ENCODE measurements around the gene LSM14B. TPM values are rescaled to one million over a fixed set of nuclear protein-coding genes. Genes with fewer than 3 reads are reported as not detected.
"Not testable (repeated sequence)": the region's sequence is repeated elsewhere in the genome, so short reads cannot be mapped to it uniquely, and the experiment has no call there.

Gene LSM14B
- total RNA-seq, result 84.8 and 93.7 TPM in 2 replicates
- polyA plus RNA-seq (2012), result 41.6 TPM

DNA sequence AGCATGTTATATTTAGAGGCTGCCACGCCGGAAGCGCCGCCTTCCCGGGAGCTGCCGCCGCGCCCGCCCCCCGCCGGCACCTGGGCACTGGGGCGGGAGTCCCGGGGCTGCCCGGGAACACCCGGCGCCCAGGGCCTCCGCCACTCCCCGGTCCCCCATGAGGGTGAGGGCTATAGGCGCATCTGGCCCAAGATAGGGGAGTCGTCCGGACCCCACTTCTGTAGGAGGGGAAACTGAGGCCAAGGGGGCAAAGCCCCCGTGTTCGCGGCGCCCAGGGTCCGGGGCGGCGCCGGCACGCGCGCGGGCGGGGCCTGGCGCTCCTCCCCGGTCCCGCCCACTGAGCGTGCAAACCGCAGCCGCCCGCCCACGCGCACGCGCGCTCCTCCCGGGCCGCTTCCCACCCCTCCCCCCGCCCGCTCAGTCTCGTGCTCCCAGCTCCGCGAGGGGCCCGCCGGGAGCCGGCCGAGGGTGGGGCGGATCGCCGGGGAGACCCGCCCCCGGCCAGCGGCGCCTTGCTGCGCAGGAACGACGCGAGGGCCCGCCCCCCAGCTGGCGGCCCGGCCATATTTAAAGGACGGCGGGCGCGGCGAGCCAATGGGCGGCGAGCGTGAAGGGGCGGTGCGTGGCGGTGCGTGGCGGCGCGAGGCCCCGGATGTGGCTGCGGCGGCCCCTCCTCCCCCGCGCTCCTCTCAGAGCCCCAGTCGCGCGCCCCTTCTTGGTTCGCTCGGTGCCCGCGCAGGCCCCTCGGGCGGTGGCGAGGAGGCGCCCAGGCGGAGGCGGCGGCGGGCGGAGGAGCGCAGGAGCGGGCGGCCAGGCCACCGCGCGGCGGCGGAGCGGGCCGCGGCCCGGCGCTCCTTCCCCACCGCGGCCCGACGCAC is at the start of gene LSM14B:
TSS of gene LSM14B (plus strand) at position 700 of the 878 bp plus-strand sequence. CDS start 192 bp downstream, outside the sequence.
- DNase-seq (ENCODE audit: low read depth), result peak; percentile 97

DNA sequence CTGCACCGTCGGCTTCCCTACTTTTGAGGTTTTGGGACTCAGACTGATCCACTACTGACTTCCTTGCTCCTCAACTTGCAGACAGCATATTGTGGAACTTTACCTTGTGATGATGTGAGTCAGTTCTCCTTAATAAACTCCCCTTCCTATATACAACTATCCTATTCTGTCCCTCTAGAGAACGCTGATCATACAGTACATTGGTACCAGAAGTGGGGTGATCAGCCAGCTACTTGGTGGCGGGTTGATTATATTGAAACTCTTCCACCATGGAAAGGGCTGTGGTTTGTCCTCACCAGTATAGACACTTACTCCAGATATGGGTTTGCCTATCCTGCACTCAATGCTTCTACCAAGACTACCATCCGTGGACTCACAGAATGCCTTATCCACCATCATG is 49.0 kb upstream of the LSM14B start:
- DNase-seq (ENCODE audit: low read depth), result no peak

DNA sequence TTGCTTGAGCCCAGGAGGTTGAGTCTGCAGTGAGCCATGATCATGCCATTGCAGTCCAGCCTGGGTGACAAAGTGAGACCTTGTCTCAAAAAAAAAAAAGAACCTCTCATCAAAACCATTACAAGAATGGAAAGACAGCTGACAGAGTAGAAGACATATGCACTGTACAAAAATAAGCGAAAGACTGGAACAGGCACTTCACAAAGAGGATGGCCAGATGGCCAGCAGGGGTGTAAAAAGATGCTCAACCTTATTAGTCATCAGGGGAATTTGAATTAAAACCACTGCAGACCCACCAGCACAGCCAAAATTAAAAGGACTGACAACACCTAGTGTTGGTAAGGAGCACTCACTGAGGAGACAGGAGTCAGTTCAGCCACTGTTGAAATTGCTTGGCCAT is 43.1 kb upstream of the LSM14B start:
- DNase-seq (ENCODE audit: low read depth), result no peak

DNA sequence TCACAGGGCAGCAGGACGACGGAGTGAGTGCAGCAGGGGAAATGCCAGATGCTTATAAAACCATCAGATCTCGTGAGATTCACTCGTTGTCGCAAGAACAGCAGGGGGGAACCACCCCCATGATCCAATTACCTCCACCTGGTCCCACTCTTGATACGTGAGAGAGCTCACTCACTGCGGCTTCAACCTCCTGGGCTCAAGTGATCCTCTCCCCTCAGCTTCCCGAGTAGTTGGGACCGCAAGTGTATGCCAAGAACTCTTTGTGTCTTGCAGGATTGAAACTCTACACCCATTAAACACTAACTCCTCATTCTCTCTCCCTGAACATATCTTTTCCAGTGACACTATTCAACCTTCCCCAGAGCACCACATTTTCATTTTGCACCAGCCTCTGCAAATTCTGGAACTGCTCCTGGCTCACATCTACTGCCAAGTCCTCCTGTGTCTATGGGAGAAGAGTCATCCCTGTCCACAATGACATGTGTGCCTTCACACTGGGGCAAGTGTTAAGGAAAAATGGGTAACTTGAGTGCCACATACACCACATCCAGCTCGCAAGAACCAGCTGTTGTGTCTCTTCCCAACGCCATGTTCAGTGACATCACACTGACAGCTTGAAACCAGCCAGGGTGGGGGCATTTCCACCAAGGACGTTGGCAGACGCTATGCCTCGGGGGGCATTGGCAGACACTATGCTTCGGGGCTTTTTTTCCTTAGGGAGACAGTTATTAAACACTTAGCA is 41.9 kb upstream of the LSM14B start:
- DNase-seq (ENCODE audit: low read depth), result peak; percentile 84

DNA sequence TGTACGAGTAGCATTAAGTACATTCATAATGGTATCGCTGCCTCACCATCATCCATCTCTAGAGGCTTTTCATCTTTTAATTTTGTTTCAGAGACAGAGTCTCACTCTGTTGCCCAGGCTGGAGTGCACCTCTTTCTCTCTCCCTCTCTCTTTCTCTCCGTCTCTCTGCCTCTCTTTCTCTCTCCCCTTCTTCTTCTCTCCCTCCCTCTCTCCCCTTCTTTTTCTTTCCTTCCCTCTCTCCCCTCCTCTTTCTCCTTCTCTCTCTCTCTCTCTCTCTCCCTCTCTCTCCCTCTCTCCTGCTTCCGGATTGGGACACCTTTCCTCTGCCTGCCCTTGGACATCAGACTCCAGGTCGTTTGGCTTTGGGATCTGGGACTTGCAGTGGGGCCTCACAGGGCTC is 39.0 kb upstream of the LSM14B start:
- DNase-seq (ENCODE audit: low read depth), result no peak

DNA sequence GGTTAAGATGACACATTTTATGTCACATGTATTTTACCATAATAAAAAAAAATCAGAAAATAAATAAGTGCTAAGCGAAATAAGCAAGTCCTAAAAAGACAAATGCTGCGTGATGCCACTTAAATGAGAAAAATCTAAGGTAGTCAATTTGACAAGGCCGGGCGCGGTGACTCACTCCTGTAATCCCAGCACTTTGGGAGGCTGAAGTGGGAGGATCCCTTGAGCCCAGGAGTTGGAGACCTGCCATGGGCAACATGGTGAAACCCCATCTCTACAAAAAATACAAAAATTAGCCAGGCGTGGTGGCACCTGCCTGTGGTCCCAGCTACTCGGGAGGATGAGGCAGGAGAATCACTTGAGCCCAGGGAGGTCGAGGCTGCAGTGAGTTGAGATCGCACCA is 38.1 kb upstream of the LSM14B start:
- DNase-seq (ENCODE audit: low read depth), result not testable (repeated sequence)

DNA sequence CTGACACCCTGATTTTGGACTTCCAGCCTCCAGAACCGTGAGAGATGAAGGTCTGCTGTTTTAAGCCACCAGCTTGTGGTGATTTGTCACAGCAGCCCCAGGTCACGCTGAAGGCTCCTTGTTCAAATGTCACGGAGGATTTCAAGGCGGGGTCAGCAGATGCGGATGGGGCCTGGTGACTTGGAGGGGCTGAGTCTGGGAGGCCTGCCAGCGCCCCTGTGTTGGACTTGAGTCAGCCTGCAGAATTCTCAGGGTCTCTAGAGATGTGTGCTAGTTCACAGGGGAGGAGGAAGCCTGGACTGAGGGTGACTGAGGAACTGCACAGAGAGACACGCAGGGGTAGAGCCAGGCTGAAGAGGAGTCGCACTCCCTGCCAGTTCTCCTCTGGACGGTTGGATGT is 37.1 kb upstream of the LSM14B start:
- no peak for DNase-seq (ENCODE audit: low read depth)

DNA sequence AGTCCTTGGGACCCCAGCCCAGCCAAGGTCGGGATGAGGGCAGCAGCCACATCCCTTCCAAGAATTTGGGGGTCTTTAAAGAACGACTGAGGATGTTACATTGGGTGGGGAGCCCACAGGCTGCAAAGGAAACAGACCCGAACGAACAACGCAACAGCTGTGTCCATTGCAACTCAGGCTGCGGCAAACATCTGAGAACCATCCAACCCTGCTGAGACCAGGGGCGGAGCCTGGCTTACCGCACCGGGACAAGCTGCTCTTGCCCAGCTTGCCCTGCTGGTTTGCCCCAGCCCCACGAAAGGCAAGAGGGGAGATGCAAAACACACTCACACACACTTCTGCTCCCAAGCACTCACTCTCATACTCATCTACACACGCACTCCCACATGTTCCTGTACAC is 35.0 kb upstream of the LSM14B start:
- peak; percentile 63 for DNase-seq (ENCODE audit: low read depth)

DNA sequence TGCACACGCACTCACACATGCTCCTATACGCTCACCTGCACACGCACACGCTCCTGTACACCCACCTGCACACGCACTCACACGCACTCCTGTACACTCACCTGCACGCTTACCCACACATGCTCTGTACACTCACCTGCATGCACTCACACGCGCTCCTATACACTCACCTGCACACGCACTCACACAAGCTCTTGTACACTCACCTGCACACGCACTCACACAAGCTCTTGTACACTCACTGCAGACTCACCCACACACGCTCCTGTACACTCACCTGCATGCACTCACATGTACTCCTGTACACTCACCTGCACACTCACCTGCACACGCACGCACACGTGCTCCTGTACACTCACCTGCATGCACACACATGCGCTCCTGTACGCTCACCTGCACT is 34.6 kb upstream of the LSM14B start:
- DNase-seq (ENCODE audit: low read depth), result no peak

DNA sequence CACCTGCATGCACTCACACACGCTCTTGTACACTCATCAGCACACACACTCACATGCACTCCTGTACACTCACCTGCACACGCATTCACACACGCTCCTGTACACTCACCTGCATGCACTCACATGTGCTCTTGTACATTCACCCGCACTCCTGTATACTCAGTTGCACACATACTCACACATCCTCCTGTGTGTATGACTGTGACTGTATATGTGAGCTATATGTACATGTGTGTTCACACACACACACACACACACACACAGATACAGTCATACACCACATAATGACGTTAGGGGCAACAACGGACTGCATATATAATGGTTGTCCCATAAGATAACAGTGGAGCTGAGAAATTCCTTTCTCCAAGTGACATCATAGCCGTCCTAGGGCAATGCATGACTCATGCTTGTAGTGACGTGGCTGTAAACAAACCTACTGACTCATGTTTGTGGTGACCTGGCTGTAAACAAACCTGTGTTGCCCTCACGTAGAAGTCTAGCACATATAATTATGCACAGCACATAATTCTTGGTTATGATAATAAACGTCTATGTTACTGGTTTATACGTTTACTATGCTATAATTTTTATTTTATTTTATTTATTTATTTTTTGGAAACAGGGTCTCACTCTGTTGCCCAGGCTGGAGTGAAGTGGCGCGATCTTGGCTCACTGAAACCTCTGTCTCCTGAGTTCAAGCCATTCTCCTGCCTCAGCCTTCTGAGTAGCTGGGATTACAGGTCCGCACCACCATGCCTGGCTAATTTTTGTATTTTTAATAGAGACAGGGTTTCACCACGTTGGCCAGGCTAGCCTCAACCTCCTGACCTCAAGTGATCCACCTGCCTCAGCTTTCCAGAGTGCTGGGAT is 33.8 kb upstream of the LSM14B start:
- DNase-seq (ENCODE audit: low read depth), result peak; percentile 67

DNA sequence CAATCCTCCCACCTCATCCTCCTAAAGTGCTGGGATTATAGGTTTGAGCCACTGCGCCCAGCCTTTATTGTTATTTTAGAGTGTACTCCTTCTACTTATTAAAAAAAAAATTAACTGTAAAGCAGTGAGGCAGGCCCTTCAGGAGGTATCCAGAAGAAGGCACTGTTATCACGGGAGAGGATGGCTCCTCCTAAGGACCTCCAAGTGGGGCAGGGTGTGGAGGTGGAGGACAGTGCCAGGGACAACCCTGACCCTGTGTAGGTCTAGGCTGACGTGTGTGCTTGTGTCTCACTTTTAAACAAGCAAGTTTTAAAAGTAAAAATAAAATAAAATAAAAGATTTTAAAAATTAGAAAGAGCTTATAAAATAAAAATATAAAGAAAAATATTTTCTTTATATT is 32.9 kb upstream of the LSM14B start:
- DNase-seq (ENCODE audit: low read depth), result no peak

DNA sequence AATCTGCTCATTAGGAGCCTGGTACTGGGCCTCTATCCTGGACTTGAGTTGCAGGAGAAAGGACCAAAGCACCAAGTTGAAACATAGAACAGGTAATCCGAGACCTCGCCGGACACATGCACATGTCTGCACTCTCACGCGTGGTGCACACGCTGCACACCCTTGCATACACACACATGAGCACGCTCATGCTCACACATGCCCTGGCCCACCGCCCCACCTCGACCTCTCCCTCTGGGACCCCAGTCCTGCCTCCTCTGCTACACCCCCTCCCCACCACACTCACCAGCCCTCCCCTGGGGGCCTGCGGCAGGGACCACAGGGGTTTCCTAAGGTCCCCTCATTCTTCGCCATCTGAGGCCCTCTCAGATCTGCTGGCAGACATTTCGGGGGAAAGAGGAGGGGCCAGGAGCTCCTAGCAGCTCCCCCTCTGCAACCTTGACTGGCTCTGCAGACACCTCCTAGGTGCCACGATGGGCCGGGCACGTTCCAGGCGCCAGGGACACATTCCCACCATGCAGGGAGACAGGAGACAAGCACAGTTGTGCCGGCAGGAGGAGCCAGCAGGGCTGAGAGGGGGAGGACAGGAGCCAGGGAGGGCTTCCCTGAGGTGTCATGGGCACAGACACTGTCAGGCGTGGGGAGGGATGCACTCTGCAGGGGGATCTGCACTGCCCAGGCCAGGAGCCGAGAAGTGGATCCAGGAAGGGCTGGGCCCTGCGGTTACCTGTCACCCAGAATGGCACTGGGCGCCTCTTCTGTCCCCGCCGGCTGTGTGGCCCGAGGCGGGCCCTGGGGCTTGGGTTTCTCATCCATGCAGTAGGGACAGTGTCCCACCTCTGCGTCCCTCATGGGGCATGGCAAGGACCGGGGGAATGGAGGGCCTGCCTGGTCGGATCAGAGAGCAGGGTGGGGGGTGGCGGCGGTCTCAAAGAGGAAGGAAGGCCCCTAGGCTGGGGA is 25.6 kb upstream of the LSM14B start:
- DNase-seq (ENCODE audit: low read depth), result no peak

DNA sequence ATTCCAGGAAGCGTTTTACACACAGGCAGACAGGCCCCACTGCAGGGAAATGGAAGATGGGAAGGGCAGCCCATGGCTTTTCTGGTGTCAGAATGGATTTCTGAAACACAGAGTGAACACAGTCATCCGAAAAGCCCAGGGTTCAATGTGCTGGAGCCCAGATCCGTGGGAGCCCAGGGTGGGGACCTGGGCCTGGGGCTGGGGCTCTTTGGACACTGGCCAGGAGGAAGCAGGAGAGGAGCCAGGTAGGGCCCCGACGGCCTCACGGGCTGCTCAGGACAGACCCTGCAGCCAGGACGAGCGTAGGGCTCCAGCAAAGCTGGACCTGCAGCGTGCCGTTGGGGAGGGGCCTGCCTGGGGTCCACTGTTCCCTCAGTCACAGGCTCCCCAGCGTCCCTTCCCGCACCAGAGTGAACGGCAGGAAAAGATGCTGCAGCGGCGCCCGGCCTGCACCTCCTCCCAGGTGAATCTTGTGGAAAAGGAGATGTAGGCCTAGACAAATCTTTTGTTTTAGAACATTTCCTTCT is 24.3 kb upstream of the LSM14B start:
- DNase-seq (ENCODE audit: low read depth), result no peak

DNA sequence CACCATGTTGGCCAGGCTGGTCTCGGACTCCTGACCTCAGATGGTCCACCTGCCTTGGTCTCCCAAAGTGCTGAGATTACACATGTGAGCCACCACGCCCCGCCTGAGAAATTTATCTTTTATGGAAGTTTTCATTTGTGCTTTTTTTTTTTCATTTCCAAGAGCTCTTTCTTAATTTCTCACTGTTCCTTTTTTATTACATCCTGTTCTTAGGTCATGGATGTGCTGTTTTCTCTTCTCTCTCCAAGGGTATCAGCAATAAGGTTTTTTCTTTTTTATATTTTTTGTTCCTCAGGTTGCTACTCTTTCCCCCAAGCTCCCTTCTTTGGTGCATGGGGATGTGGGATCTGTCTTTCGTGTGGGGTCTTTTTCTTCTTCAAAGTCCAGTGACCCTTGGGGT is 21.2 kb upstream of the LSM14B start:
- DNase-seq (ENCODE audit: low read depth), result no peak

DNA sequence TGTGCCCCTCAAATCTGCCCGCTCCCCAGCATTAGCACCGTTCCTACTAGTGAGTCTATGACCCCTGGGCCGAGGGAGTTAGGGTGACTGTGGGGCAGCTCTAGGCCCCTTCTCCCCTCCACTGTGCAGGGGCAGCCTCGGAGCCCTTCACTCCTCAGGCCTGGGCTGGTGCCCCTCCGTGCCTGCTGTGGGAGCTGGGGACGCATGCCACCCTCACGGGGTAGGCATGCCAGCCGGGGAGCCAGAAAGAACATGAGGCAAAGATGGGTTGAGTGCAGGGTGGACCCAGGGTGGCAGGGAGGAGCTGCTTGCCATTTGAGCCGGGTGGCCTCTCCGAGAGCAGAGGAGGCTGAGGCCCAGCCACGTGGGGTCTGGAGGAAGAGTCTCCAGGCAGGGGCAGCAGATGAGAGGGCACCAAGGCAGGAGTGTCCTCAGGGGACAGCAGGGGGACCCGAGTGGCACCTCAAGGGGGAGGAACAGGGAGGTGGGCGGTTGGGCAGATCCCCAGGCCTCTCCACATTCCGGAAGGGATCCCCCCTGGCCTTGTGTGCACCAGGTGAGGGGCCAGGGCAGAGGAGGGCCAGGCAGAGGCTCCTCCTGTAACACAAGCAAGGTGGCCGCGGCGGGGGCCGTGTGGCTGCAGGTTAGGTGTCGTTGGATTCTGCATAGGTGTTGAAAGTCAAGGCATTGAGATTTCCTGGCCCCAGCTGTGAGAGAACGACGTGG is 18.6 kb upstream of the LSM14B start:
- no peak for DNase-seq (ENCODE audit: low read depth)

DNA sequence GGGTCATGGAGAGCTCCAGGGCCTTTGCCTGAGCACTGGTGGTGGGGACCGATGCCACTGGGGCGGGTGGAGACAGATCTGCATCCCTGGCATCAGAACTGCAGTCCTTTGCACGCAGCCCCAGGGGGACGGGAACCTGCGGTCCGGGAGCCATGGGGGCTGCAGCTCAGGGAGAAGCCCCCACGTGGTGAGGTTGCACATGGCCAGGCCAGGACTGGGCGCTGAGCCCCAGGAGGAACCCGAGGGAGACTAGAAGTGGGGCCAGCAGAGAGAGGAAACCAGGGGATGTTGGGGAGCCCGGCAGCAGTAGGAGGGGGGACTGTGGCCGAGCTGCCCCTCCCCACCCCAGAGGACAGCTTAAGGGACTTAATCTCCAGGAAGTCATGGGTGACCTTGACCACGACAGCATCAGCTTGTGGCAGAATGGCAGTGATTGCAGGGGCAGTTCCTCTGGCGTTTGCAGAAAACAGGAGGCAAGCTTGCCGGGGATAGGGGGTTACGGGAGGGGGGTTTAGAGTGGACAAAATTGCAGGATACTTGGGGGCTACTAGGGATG is 18.0 kb upstream of the LSM14B start:
- no peak for DNase-seq (ENCODE audit: low read depth)

DNA sequence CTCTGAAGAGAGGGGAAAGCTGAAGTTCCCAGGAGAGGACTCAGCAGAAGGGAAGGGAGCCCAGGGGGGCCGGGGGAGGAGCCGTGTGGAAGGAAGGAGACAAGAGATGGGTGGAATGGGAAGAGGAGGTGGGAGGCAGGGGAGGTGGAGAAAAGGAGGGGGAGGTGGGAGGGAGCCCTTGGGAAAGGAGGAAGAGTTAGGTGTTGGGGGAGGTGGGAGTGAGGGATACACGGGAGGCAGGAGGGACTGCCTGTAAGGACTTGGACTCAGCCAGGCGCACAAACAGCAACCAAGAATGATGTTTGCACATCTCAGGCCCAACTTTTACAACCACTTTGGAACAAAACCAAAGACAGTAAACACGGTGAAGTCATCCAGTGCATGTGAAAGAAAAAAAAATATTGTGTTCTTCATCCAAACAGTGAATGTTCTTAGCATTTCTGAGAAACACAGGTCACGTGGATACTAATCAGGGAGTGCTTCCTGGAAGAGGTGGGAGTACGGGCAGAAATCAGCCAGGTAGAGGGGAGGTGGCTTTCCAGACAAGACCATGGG is 17.4 kb upstream of the LSM14B start:
- no peak for DNase-seq (ENCODE audit: low read depth)

DNA sequence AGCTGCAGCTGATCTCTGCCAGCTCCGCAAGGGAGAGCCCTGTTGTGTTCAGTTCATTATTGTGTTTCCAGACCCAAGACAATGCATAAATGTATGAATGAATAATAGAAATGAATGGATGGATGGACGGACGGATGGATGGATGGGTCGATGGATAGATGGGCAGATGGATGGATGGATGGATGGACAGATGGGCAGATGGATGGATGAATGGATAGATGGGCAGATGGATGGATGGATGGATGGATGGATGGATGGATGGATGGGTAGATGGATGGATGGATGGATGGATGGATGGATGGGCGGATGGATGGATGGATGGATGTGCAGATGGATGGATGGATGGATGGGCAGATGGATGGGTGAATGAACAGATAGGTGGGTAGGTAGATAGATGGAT is 16.7 kb upstream of the LSM14B start:
- no peak for DNase-seq (ENCODE audit: low read depth)

DNA sequence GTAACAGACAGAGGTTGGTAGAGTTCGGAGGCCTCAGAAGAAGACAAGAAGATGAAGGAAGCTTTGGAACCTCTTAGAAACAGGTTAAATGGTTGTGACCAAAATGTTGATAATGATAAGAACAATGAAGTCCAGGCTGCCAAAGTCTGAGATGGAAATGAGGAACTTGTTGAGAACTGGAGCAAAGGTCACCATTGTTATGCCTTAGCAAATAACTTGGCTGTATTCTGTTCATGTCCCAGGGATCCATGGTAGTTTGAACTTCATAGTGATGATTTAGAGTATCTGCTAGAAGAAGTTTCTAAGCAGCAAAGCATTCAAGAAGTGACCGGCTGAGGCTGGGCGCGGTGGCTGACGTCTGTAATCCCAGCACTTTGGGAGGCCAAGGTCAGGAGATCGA is 11.1 kb upstream of the LSM14B start:
- no peak for DNase-seq (ENCODE audit: low read depth)
